HL-60 (cell line): ENCODE data around the gene ROBO1.

Experiments used
- DNase-seq, 2 experiments: peaks; one replicate each; pipeline ENCODE4 v3.0.0-alpha.2; 2010 to 2020; ENCODE audit warnings: low read depth in 1 of 2, low spot score in 1 of 2
- H3K27ac ChIP-seq: fragments of 250-450 bp; sonication (Bioruptor Pico); replicated peaks from 2 replicates; pipeline ENCODE4 v1.5.1; 2020; ENCODE audit warnings: mild to moderate bottlenecking, moderate library complexity
- H3K27me3 ChIP-seq: fragments of 250-450 bp; sonication (Bioruptor Pico); 2 replicates; pipeline ENCODE4 v1.5.1; 2021; ENCODE audit warnings: mild to moderate bottlenecking, moderate library complexity; ENCODE audit not compliant: insufficient read depth, poor library complexity, severe bottlenecking
- H3K4me3 ChIP-seq: replicated peaks from 2 replicates; pipeline ENCODE4 v1.5.1; 2011; ENCODE audit warnings: mild to moderate bottlenecking, control low read depth, low read length; ENCODE audit not compliant: insufficient read depth
- GABPA ChIP-seq: IDR thresholded peaks from 2 replicates; pipeline ENCODE4 v1.6.1; 2012; ENCODE audit warnings: low read depth
- POLR2AphosphoS5 ChIP-seq: IDR thresholded peaks from 2 replicates; pipeline ENCODE4 v1.6.1; 2012; ENCODE audit warnings: low read depth
- SPI1 ChIP-seq: IDR thresholded peaks from 2 replicates; pipeline ENCODE4 v1.6.1; 2012; ENCODE audit warnings: low read depth, mild to moderate bottlenecking, borderline replicate concordance
- TF ChIP-seq, protein P1 (sequence below): IDR thresholded peaks from one replicate; pipeline ENCODE4 v1.5.1; 2011; ENCODE audit warnings: low read length, control low read depth, inconsistent platforms; ENCODE audit not compliant: insufficient read depth
- TF ChIP-seq, protein P2 (sequence below): IDR thresholded peaks from 2 replicates; pipeline ENCODE4 v1.6.1; 2012; ENCODE audit warnings: low read depth; ENCODE audit not compliant: insufficient replicate concordance

ROBO1 gene

DNA sequence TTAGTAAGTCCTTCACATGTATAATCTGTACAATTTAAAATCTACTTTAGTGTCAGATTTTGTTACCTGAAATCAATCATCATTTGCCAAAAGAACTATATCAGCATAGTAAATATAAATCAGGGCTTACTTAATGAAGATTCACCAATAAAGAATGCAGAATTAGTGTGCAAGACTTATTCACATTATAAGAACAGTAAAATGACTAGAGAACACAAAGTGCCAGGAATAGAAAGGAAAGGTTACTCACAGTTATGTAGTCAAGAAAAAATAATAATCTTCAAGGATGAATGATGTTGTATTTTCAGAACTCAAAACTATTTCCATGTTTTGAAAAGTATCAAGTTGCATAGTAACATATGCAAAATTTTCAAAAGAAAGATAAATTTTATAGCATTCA, 891.9 kb downstream of the ROBO1 start:
- Histone ChIP-seq H3K4me3 (no peak overlapping the region), H3K27me3 (no peaks in the 10 kb centered on the region), H3K27ac (no peak overlapping the region)
- TF ChIP-seq, protein P1, sequence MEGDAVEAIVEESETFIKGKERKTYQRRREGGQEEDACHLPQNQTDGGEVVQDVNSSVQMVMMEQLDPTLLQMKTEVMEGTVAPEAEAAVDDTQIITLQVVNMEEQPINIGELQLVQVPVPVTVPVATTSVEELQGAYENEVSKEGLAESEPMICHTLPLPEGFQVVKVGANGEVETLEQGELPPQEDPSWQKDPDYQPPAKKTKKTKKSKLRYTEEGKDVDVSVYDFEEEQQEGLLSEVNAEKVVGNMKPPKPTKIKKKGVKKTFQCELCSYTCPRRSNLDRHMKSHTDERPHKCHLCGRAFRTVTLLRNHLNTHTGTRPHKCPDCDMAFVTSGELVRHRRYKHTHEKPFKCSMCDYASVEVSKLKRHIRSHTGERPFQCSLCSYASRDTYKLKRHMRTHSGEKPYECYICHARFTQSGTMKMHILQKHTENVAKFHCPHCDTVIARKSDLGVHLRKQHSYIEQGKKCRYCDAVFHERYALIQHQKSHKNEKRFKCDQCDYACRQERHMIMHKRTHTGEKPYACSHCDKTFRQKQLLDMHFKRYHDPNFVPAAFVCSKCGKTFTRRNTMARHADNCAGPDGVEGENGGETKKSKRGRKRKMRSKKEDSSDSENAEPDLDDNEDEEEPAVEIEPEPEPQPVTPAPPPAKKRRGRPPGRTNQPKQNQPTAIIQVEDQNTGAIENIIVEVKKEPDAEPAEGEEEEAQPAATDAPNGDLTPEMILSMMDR, result no peak
- TF ChIP-seq SPI1, result no peak
- TF ChIP-seq GABPA, result no peak
- TF ChIP-seq POLR2AphosphoS5, result no peak
- TF ChIP-seq, protein P2, sequence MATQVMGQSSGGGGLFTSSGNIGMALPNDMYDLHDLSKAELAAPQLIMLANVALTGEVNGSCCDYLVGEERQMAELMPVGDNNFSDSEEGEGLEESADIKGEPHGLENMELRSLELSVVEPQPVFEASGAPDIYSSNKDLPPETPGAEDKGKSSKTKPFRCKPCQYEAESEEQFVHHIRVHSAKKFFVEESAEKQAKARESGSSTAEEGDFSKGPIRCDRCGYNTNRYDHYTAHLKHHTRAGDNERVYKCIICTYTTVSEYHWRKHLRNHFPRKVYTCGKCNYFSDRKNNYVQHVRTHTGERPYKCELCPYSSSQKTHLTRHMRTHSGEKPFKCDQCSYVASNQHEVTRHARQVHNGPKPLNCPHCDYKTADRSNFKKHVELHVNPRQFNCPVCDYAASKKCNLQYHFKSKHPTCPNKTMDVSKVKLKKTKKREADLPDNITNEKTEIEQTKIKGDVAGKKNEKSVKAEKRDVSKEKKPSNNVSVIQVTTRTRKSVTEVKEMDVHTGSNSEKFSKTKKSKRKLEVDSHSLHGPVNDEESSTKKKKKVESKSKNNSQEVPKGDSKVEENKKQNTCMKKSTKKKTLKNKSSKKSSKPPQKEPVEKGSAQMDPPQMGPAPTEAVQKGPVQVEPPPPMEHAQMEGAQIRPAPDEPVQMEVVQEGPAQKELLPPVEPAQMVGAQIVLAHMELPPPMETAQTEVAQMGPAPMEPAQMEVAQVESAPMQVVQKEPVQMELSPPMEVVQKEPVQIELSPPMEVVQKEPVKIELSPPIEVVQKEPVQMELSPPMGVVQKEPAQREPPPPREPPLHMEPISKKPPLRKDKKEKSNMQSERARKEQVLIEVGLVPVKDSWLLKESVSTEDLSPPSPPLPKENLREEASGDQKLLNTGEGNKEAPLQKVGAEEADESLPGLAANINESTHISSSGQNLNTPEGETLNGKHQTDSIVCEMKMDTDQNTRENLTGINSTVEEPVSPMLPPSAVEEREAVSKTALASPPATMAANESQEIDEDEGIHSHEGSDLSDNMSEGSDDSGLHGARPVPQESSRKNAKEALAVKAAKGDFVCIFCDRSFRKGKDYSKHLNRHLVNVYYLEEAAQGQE, result no peak
- no peak for DNase-seq

DNA sequence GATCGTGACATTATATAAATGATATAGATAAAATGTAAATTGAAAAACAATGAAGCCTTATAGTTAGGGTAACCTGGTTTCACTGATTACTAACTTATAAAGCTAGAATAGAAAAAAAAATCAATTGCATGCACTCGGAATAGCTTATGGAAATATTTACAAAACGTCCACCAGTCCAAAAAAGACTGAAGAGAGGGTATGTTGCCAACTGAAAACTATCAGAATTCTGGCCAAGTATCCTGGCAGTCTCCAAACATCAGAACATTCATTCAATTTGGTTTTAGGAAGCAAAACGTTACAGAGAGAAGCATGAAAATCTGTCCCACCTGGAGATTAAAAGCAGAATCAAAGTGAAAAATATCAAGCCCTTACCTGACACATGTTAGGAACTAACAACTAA, 892.4 kb downstream of the ROBO1 start:
- Histone ChIP-seq H3K4me3 (no peak overlapping the region), H3K27me3 (no peaks in the 10 kb centered on the region), H3K27ac (no peak overlapping the region)
- TF ChIP-seq, protein P2, result no peak
- no peak for TF ChIP-seq POLR2AphosphoS5
- no peak for TF ChIP-seq SPI1
- TF ChIP-seq, protein P1, result no peak
- no peak for TF ChIP-seq GABPA
- DNase-seq, result no peak

DNA sequence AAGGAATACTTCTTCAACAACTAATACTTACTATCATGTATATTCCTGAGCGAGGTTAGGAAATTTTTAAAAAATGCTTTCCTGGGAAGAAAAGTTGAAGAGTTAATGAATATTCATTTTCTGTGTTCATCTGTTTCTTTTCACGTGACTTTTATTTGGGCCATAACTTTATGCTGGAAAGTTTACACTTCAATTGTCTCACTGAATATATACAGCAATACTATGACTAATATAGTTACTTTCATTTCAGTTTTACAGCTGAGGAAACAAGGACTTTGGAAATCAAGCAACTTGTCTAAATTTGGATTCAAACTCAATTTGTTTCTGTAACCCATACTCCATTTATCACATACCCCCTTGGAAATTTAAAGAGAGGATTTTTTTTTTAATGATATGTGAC, 894.2 kb downstream of the ROBO1 start:
- Histone ChIP-seq H3K4me3 (no peak overlapping the region), H3K27ac (no peak overlapping the region), H3K27me3 (no peaks in the 10 kb centered on the region)
- DNase-seq, result no peak
- TF ChIP-seq GABPA, result no peak
- no peak for TF ChIP-seq POLR2AphosphoS5
- TF ChIP-seq, protein P1, result no peak
- TF ChIP-seq, protein P2, result no peak
- TF ChIP-seq SPI1, result no peak
